NCI-H1694 treated with DMSO at 0.1 percent for 48 hours (cell line): ENCODE measurements around the gene CWC27.
"Not testable (repeated sequence)": the region's sequence is repeated elsewhere in the genome, so short reads cannot be mapped to it uniquely, and the experiment has no call there.

Experiments used
- DNase-seq: peaks from one replicate; lab custom pipeline; 2025; lab: John Stamatoyannopoulos, UW

CWC27 gene

DNA sequence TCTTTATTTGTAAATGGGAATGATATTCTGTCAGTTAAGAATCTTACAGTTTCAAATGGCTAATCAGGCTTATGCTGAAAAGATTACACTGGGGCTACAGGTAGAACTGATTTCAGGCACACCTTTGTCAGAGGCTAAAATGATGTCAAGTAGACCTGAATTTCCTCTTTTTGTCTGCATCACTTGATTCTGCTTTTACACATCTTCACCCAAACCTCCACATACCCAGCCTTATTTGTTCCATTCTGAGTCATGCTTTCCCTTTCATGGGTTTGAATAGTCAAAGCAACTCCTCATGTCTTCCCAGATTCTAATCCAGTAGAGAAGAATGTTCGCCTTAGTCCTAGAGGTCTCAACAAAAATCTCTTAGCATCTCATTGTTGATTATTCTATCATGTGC, 156.4 kb downstream of the CWC27 start:
- DNase-seq, result no peak

DNA sequence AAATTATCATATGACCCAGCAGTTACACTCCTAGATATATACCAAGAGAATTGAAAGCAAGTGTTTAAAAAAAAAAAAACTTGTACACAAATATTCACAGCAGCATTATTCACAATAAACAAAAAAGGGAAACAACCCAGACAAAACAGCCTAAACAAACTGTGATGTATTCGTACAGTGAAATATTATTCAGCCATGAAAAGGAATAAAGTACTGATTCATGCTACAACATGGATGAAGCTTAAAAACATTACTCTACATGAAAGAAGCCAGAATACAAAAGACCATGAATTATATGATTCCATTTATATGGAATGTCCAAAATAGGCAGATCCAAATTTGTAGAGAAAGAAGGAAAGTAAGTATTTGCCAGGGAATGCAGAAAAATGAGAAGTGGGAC, 161.1 kb downstream of the CWC27 start:
- no peak for DNase-seq

DNA sequence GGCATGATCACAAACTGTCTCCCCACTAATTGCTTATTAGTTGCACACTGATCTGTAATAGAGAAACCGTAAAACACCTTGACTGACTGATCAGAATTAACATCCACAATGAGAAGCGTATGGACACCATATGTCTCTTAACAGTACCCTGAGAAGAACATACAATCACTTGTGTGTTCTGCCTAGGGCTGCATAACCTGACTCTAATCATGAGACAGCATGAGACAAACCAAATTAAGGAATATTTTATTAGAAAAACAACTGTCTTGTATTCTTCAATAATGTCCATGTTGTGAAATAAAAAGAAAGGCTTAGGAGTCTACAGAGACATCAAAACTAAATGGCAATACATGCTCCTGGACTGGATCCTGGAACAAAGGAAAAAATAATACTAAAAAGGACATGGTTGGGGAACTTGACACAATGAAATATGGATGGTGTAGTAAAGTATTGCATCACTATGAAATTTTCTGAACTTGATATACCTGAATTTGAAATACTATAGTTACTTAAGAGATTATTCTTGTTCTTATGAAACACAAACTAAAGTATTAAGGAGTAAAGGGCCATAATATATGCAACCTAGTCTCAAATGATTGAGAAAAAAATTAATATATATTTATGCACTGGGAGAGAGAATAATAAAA, 162.1 kb downstream of the CWC27 start:
- DNase-seq, result no peak

DNA sequence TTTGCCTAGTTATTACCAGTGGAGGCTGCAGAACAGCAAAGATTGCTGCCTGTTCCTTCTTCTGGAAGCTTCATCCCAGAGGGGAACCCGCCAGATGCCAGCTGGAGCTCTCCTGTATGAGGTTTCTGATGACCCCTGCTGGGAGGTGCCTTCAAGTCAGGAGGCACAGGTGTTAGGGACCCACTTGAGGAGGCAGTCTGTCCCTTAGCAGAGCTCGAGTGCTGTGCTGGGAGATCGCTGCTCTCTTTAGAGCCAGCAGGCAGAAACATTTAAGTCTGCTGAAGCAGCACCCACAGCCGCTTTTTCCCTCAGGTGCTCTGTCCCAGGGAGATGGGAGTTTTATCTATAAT, 170.7 kb downstream of the CWC27 start:
- not testable (repeated sequence) for DNase-seq

DNA sequence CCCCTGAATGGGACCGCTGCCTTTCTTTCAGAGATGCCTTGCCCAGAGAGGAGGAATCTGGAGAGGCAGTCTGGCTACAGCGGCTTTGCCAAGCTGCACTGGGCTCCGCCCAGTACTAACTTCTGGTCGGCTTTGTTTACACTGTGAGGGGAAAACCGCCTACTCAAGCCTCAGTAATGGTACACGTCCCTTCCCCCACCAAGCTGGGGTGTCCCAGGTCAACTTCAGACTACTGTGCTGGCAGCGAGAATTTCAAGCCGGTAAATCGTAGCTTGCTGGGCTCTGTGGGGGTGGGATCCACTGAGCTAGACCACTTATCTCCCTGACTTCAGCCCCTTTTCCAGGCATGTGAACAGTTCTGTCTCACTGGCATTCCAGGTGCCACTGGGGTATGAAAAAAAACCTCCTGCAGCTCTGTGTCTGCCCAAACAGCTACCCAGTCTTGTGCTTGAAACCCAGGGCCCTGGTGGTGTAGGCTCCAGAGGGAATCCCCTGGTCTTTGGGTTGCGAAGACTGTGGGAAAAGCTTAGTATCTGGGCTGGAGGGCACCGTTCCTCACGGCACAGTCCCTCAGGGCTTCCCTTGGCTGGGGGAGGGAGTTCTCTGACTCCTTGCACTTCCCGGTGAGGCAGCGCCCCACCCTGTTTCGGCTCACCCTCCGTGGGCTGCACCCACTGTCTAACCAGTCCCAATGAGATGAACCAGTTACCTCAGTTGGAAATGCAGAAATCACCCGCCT, 171.2 kb downstream of the CWC27 start:
- DNase-seq, result no peak

DNA sequence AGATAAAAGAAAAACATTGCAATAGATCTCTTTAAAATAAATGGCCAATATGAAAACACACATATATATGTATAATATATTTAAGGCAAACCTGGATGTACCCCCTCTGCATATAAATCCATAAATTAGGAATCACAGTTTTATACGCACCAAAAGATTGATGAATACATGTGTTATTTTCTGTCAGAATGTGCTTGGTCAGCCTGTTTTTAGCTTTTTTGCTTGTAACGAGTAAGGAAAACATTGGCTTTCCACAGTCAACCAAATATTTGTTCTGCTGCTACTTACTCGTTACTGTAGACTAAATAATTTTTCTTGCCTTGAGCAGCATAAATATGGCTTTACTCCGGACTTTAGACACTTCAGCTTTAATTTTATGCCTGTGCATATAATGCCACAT, 173.7 kb downstream of the CWC27 start:
- DNase-seq, result no peak

DNA sequence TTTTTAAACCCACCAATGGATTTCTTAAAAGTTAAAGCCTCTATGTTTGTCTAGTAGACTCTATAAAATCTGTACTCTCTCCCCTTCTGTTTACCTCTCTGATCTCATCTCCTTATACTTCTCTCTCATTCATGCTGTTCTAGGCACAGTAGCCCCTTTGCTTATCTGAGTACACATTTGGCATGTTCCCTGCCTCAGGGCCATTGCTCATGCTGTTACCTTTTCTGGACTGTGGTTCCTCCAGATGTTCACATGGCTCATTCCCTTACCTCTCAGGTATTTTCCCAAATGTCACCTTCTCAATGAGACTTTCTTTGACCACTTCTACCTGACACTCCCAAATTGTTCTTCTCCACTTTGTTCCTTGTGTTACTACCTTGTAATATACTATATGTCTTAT, 176.1 kb downstream of the CWC27 start:
- DNase-seq, result no peak

DNA sequence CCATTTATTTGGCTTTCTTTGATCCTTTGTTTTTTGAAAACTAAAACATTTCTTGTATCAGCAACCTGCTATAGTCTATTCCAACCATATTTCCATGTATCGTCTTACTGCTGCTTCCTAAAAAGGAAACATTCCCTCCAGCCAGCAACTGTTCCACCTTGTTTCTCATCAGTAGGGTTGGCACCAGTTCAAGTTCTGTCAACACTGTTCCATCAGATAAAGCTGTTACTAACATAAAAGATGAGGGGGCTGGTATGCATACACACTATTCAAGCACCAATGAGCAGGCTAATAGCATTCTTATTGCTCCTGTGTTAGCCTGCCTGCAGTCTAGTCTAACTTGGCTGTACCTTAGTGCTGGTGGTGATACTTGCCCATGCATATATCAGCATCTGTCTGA, 178.3 kb downstream of the CWC27 start:
- DNase-seq, result peak; percentile 80

DNA sequence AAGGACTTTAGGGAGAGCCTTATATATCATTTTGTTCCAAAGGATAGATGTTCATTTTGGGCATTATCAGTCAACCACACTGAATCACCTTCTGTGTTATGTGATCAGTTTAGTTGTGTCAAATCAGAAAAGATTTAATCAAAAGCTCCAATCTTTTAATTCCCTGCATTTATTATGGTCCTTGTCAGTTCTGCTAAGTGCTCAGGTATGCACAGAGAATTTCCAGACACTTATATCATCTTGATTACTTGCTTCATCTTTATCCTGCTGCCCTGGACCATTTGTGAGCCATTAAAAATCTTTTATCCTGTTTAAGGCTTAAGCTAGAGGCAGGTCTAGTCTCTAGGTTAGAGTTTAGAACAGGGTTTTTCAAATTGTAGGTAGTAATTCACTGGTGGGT, 179.1 kb downstream of the CWC27 start:
- no peak for DNase-seq

DNA sequence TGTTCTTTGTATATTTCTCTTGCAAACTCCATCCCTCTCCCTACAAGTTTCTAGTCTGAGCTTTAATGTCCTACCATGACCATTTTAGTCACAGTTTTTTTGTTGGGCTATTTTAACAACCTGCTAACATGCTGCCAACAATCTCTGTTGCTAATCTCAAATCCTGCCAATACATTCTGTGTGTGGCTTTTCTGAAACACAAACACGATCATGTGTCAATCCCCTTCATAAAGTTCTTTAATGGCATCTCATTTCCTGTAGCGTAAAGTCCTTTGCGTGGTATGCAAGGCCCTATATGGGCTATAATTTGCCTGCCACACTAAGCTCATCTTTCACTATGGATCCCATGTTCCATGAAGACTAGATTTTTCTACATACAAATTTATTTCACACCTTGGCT, 180.6 kb downstream of the CWC27 start:
- no peak for DNase-seq

DNA sequence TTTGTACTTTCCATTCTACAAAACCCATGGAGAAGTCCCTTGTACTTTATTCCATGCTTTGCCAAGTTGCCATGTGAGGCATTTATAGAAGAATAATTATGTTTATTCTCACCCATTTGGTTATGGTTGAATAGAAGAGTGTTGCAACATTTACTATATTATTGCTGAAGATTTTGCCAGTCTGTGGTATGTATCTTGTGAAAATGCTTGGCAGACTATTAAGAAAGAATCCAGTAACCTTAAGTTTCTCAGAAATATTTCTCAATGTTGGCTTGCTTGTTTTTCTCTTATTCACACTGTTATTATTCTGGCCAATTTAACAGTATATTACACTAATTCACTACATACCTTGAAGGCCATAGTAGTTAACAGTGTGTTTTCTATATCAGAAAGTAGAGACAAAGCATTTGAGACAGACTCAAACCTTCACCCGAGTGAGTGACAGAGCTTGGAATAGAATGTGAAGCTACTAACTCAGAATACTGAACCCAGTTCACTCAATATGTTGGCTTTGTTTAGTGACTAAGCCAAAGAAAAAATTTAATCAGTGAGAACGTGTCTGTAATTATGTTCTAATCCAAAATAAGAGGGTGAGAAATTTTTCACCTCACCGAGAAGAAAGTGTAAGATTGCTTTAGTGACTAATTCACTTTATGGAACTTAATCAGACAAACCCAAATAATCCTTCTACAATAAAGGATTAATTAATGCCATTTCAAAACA, 184.4 kb downstream of the CWC27 start:
- no peak for DNase-seq

DNA sequence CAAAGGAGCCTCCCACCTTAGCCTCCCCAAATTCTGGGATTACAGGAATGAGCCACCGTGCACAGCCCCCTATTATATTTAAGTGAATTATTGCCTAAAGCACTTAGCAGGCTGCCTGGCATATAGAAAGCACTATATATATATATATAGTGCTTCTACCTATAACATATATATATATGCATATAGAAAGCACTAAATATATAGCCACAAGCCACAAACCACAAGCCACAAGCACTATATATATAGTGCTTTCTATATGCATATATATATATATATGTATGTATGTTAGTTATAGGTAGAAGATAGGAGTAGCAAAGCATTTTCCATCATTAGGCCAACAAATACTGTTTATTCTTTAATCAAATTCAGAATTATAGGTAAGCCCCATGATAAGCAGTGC, 185.8 kb downstream of the CWC27 start:
- no peak for DNase-seq

DNA sequence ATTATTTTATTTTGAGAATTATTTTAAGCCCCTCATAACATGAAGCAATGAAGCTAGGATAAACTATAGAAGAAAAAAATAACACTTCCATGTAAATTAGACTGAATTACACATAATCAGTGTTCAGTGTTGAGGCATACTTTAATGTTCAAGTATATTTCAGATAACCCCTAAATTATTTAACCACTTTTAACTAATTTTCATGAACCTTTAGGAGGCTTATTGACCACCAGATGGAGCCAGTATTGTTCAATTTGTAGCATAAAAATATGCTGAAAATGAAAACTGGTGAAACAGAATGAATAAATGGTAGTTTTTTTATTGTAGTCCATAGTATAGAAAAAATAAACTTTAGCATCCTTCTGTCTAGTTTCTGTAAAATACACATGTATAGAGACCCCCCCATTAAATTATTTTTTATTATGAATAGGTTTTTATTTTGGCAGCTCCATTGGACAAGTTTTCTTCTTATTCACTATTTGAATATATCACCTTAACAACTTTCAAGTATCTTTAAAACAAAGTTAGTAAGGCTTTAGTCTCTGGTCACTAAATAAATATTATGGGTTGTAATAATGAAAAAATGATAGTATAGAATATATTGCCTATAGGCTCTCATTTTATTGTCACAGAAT, 190.1 kb downstream of the CWC27 start:
- DNase-seq, result peak; percentile 25

DNA sequence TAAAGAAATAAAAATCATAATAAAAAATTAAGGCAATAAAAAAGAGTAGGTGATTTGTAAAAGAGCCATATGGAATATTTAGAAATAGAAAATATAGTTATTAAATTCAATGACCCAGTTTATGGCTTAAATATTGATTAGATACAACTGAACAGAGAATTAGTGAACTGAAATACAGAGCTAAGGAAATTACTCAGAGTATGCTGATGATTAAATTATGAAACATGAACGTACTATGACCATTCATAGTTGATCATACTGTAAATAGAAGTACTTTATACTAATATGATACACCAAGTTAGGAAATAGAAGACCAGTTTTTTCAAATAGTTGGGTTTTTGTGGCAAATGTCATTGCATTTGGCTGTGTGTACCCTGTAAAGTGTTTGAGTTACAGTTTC, 194.5 kb downstream of the CWC27 start:
- DNase-seq, result no peak

DNA sequence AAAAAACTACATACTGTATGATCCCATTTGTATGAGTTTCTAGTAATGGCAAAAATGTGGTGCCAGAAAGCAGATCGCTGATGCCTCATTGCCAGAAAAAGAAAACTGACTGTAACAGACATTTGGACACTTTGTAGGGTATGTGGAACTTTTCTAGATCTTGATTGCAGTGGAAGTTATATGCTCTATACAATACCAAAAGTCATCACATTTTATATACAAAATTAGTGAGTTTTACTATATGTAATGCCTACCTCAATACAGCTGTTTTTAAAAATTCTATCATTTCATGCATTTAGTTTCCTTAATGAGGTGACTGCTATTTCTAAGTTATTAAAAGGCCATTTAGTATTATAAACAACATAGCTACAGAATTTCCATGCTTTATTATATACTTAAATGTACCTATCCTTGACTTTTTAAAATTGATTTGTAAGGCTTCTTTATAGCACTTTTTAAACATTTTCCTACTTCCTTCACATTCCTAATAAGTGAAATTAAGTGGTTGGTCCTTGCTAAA, 199.9 kb downstream of the CWC27 start:
- DNase-seq, result no peak

DNA sequence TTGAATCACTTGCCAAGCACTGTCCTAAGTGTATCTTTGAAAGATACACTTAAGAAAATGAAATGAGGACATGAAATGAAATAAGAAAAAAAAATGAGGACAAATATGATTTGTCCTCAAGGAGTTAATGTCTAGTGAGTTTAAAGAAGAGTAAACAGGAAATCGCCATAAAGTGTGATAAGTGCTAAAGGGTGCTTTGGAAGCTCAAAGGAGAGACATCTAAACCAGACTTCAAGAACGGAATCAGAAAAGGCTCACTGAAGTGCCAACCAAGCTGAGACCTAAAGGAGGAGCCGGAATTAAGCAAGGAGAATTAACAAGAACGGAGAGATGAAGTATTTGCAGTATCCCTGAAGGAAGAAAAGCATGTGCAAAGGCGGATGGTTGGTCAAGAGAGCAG, 200.8 kb downstream of the CWC27 start:
- no peak for DNase-seq

DNA sequence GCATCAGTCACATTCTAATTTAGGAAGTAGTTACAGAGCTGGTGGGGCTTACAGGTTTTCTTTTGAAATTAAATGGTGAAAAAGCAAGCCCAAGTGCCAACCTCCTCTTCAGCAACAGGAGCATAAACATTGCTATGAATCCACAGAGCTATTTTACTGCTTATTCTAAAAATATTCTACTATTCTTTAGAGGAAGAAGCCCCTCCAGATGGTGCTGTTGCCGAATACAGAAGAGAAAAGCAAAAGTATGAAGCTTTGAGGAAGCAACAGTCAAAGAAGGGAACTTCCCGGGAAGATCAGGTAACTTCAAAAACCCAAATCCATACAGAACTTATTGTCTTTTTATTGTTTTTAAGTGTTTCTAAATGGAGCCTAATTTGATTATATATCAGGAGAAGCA, 202.8 kb downstream of the CWC27 start:
- DNase-seq, result no peak

DNA sequence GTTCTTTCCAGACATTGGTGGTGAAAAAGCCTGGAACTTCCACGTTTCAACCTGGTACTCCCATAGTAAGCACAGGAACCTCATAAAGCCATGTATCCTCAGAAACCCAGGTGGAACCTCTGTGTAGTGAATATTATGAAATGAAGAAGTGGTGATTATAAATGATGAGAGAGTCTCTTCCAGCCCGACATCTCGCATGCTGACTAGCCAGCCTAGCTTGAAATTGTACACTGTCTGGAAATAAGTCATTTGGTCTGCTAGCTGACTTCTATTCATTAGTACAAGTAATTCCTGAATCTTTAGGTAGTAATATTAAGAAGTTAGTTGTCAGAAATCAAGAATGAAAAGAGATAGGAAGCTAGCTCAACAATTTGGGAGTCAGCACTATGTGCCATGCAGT, 203.3 kb downstream of the CWC27 start:
- DNase-seq, result no peak

DNA sequence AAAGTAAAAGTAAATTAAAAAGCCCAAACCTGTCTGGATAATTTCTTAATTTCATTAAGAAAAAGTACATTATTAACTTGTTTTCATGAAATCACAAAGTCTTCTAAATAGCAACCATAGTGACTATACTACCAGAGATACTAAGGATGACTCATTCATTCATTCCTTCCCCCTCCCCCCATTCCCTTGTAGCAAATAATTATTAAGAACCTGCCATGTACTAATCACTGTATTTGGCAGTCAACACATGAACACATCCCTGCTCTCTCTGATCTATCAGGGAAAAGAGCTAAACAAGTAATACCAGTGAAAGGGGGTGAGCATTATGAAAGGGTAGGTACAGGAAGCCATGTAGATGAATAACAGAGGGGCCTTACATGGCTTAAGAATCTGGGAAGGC, 203.9 kb downstream of the CWC27 start:
- no peak for DNase-seq

DNA sequence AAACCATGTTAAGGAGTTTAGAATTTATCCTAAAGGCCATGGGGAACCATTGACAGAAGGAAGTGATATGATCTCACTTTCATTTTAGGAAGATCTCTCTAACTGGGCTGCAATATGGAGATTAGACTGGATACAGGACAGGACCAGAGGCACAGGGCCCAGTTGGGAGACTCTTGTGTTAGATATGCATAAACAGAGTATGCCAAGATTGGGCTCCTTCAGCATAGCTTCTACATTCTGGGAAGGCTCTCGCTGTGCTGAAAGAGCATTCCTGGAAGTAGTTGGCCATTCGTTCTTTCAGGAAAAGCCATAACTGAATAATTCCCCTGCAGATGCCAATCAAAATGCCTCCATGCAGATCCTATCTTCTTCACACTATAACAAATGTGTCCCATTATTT, 204.5 kb downstream of the CWC27 start:
- no peak for DNase-seq

DNA sequence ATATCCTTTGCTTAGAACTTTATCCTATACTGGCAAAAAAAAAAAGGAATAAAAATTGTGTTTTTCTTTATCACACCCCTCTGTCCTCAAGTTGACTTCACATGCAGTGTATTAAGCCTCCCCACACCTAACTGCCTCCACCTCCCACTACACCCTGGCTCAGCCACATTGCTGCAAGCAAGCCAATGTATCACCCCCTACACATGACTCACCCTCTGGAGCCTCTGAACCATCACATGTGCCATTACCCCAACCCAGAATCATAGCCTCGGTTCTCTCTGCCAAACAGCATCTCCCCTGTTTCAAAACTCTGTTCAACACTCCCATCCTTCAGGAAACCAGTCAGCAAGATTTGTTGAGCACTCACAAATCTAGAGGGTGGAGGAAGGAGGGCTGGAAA, 209.0 kb downstream of the CWC27 start:
- no peak for DNase-seq

DNA sequence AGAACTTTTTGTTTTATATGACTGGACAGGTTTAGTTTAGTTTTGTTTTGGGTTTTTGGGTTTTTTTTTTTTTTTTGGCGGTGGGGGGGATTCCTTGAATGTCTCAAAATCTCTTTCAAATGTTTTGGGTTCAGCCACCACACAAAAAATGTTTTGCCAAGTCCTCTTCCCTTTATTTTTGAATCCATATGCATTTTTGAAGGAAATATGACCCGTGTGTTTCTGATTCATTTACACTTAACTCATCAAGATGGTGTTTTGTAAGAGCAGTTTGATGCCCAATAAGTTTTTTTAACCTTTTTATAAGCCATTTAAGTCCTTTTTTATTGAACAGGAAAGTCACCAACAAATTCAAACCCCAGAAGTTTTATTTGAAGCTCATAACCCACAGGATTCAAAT, 209.8 kb downstream of the CWC27 start:
- DNase-seq, result no peak

DNA sequence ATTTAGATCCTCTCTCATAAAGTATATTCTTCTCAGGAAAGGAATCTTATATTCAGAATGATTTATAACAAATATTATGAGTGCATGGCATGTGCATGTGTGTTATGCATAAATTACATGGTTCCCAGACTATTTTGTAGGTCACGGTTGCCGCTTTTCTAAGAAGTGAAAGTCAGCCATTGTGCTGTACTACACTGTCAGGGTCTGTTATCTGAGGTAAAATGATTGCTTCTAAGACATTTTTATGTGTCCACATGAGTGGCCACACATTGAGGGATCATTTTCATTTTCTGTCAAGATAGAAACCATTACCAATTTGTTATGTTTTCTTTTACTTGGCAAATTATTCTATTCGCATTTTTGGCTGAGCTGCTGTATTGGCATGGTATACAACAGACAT, 210.8 kb downstream of the CWC27 start:
- DNase-seq, result no peak
